T-helper 2 cell treated with Interferon-gamma antibody and Interleukin-4, amounts not matched to agents 100 ng/mL and 5 ng/mL, for 36 hours (primary cell): ENCODE results near the gene ETDB. TPM values are rescaled to one million over a fixed set of nuclear protein-coding genes. Genes with fewer than 3 reads are reported as not detected.

Experiments used
- total RNA-seq: library from RNA; stranded (reverse); gene quantifications from 2 replicates; pipeline ENCODE4 v1.2.3, GENCODE V29; 2022

The ETDB gene
- total RNA-seq, 1 donor from 2014 or later, result not detected

Other genes starting within 250 kb of the ETDB start
- gene MOSPD1, start 205.3 kb downstream of the ETDB start, total RNA-seq, result 12.2 and 13.6 TPM in 2 replicates
- 0.41 and 0.59 TPM in 2 replicates for gene SMIM10, start 129.5 kb downstream of the ETDB start, total RNA-seq
- gene RTL8B, start 98.0 kb downstream of the ETDB start, total RNA-seq, result 0.20 and 0.30 TPM in 2 replicates
- 18.5 and 19.7 TPM in 2 replicates for gene RTL8C, start 88.2 kb downstream of the ETDB start, total RNA-seq
- 12.0 and 13.1 TPM in 2 replicates for gene RTL8A, start 68.4 kb downstream of the ETDB start, total RNA-seq
- gene SMIM10L2B, start 21.8 kb downstream of the ETDB start, total RNA-seq, result not detected in 2 replicates
- gene CT55, start 50.9 kb upstream of the ETDB start, total RNA-seq, result not detected in 2 replicates
- not detected in 2 replicates for gene ETDA, start 131.5 kb upstream of the ETDB start, total RNA-seq
- not detected in 2 replicates for gene ETDC, start 189.0 kb upstream of the ETDB start, total RNA-seq
- gene ZNF75D, start 223.6 kb upstream of the ETDB start, total RNA-seq, result 11.0 and 12.4 TPM in 2 replicates
- 3.4 and 3.5 TPM in 2 replicates for gene ZNF449, start 224.3 kb upstream of the ETDB start, total RNA-seq